CD4-positive, alpha-beta T cell treated with Interleukin-4 for 4 hours (primary cell): ENCODE data around the gene R3HCC1L.
"Not testable (repeated sequence)": the region's sequence is repeated elsewhere in the genome, so short reads cannot be mapped to it uniquely, and the experiment has no call there.

Source experiments
- DNase-seq: peaks from one replicate; pipeline ENCODE4 v3.0.0-alpha.2; 2020

The R3HCC1L gene

GRCh38 chr10:98182351-98182915, 48.0 kb downstream of the R3HCC1L start:
- DNase-seq, result not testable (repeated sequence)

GRCh38 chr10:98186681-98187080, 52.2 kb downstream of the R3HCC1L start:
- DNase-seq, result no peak

- DNase-seq, result not testable (repeated sequence)
These were observed 56.3 kb downstream of the R3HCC1L start for GRCh38 chr10:98190773-98191172.

- DNase-seq, result no peak
These were observed 58.6 kb downstream of the R3HCC1L start for GRCh38 chr10:98193037-98193436.

GRCh38 chr10:98194633-98195032, 60.2 kb downstream of the R3HCC1L start:
- no peak for DNase-seq

GRCh38 chr10:98195120-98195519, 60.7 kb downstream of the R3HCC1L start:
- no peak for DNase-seq

- no peak for DNase-seq
These were observed 62.5 kb downstream of the R3HCC1L start for GRCh38 chr10:98196985-98197384.

- DNase-seq, result no peak
These were observed 67.3 kb downstream of the R3HCC1L start for GRCh38 chr10:98201760-98202159.

- no peak for DNase-seq
These were observed 67.9 kb downstream of the R3HCC1L start for GRCh38 chr10:98202378-98202777.

GRCh38 chr10:98205351-98205750, 70.9 kb downstream of the R3HCC1L start:
- no peak for DNase-seq

- DNase-seq, result no peak
These were observed 74.5 kb downstream of the R3HCC1L start for GRCh38 chr10:98208925-98209324.

- DNase-seq, result no peak
These were observed 75.0 kb downstream of the R3HCC1L start for GRCh38 chr10:98209441-98209840.

- no peak for DNase-seq
These were observed 77.7 kb downstream of the R3HCC1L start for GRCh38 chr10:98212196-98212595.

GRCh38 chr10:98213740-98214139, 79.3 kb downstream of the R3HCC1L start:
- DNase-seq, result no peak

- no peak for DNase-seq
These were observed 80.9 kb downstream of the R3HCC1L start for GRCh38 chr10:98215373-98215772.

- DNase-seq, result no peak
These were observed 83.3 kb downstream of the R3HCC1L start for GRCh38 chr10:98217801-98218200.

GRCh38 chr10:98223874-98224273, 89.4 kb downstream of the R3HCC1L start:
- DNase-seq, result no peak

GRCh38 chr10:98224509-98224908, 90.1 kb downstream of the R3HCC1L start:
- DNase-seq, result no peak

GRCh38 chr10:98224996-98225395, 90.5 kb downstream of the R3HCC1L start:
- DNase-seq, result no peak

- DNase-seq, result no peak
These were observed 92.2 kb downstream of the R3HCC1L start for GRCh38 chr10:98226508-98227144.

- not testable (repeated sequence) for DNase-seq
These were observed 93.3 kb downstream of the R3HCC1L start for GRCh38 chr10:98227713-98228112.

- not testable (repeated sequence) for DNase-seq
These were observed 93.8 kb downstream of the R3HCC1L start for GRCh38 chr10:98228266-98228665.

- no peak for DNase-seq
These were observed 97.0 kb downstream of the R3HCC1L start for GRCh38 chr10:98231417-98231816.

- no peak for DNase-seq
These were observed 101.4 kb downstream of the R3HCC1L start for GRCh38 chr10:98235846-98236245.

GRCh38 chr10:98236862-98237261, 102.4 kb downstream of the R3HCC1L start:
- DNase-seq, result no peak
